C4-2B (cell line): ENCODE results near the gene PIH1D1.

ENCODE experiments used
- H3K27ac ChIP-seq: fragments of 450-650 bp; 2 replicates; pipeline ENCODE4 v1.5.1; 2017
- ZFX ChIP-seq: fragments of 450-650 bp; IDR thresholded peaks from 2 replicates; pipeline ENCODE4 v1.6.1; 2017
- TF ChIP-seq, protein P1 (sequence below): fragments of 450-650 bp; conservative IDR thresholded peaks from 2 replicates; pipeline ENCODE4 v1.5.1; 2017; ENCODE audit warnings: mild to moderate bottlenecking

The PIH1D1 gene

DNA sequence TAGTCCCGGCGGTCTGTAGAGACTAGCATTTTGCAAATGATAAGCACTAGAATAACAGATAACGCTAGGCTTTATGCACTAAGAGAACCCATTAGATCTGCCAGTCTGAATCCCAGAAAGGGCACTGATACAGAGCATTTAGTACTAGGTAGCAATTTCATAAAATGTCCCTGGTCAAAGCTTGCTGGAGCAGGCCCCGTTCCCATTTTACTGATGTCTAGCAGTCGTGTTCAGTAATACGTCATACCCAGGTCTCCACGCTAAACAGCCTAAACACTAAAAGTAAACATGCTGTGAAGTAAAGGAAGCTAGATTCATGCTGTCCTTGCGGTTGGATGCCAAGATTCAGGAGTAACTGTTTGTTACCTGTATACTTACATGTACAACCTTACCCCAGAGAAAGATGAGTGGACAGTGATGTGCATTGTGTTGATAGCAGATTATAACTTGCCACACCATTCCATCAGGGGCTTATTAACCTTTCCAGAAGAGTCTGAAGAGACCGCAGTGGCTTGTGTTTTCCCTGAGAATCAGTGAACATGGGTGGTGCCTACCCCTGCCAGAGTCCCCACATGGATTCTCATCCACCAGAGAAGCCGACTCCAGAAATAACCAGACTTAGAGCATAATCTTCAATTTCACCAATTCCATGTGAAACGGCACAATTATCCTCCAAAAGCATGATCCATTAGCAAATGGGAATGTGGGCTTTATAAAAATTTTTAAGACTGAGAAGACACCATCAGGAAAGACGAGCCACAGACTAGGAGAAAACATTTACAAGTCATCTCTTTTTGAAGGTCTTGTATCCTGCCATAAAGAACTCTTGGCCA, 41.2 kb upstream of the PIH1D1 start:
- H3K27ac ChIP-seq = no peak overlapping the region
- TF ChIP-seq ZFX = no peak
- TF ChIP-seq, protein P1, sequence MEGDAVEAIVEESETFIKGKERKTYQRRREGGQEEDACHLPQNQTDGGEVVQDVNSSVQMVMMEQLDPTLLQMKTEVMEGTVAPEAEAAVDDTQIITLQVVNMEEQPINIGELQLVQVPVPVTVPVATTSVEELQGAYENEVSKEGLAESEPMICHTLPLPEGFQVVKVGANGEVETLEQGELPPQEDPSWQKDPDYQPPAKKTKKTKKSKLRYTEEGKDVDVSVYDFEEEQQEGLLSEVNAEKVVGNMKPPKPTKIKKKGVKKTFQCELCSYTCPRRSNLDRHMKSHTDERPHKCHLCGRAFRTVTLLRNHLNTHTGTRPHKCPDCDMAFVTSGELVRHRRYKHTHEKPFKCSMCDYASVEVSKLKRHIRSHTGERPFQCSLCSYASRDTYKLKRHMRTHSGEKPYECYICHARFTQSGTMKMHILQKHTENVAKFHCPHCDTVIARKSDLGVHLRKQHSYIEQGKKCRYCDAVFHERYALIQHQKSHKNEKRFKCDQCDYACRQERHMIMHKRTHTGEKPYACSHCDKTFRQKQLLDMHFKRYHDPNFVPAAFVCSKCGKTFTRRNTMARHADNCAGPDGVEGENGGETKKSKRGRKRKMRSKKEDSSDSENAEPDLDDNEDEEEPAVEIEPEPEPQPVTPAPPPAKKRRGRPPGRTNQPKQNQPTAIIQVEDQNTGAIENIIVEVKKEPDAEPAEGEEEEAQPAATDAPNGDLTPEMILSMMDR = no peak

DNA sequence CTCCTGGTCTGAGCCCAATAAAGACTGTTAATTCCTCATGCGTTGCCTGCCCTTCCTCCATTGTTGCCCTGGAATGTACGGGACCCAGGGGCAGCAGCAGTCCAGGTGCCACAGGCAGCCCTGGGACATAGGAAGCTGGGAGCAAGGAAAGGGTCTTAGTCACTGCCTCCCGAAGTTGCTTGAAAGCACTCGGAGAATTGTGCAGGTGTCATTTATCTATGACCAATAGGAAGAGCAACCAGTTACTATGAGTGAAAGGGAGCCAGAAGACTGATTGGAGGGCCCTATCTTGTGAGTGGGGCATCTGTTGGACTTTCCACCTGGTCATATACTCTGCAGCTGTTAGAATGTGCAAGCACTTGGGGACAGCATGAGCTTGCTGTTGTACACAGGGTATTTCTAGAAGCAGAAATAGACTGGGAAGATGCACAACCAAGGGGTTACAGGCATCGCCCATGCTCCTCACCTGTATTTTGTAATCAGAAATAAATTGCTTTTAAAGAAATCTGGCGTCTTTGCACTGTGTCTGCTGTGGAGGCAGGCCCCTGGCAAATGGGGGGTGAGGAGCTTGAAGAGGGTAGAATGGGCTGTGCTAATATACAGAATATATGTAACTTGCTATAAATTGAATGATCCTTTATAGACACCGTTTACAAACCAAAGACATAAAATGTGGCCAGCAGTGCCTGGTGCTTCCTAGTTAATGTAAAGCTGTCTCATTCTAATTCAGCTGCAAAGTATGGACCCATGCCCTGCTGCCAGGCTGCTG, 40.4 kb upstream of the PIH1D1 start:
- TF ChIP-seq, protein P1 = no peak
- no peak for TF ChIP-seq ZFX
- H3K27ac ChIP-seq = peak overlapping the region; percentile 97; the same call in 1 of the 2 replicates

DNA sequence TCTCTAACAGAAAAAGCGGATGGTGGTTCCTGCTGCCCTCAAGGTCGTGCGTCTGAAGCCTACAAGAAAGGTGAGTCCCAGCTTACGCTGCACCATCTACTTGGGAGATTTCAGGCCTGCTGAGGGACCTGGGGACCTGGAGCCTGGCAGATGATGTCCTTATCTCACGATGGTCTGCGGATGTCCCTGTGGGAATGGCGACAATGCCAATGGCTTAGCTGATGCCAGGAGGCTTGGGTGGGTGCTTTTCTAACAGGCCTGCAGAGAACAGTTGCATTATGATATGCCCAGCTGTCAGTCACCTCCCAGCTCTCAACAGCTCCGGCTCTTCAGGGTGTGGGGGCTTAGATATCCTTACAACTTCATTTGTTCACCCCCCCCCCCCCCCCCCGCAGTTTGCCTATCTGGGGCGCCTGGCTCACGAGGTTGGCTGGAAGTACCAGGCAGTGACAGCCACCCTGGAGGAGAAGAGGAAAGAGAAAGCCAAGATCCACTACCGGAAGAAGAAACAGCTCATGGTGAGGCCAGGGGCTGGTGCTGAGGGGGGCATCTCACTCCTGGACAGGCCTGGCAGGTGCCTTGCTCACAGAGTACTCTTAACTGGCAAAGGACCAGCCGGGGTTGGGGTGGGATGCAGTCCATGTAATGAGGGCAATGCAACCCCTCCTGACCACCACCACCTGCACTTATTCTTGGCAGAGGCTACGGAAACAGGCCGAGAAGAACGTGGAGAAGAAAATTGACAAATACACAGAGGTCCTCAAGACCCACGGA, 39.6 kb upstream of the PIH1D1 start:
- peak overlapping the region; percentile 97 for H3K27ac ChIP-seq
- no peak for TF ChIP-seq ZFX
- TF ChIP-seq, protein P1 = no peak

DNA sequence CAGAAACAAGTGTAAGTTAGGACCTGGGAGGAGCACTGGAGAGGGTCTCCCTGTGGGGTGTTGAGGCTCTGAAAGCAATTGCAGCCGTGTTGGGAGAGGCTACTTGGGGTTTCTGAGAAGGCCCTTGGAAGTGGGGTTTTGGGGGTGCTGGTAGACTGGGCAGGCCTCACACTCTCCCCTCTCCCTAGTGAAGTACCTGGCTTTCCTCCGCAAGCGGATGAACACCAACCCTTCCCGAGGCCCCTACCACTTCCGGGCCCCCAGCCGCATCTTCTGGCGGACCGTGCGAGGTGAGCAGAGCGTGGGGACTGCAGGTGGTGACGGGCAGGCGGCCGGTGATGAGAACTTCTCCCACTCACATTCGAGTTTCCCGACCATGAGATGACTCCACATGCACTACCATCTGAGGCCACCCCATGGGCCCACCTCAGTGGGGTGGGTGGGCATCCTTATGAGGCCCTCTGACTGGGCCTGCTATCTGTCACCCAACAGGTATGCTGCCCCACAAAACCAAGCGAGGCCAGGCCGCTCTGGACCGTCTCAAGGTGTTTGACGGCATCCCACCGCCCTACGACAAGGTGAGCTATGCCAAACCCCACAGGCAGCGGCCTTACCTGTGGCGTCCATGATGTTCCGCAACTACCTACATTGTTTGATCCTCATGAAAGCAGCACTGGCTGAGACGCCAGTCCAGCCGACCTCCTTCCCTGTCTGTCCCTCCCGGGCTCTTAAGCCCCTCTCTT, 38.8 kb upstream of the PIH1D1 start:
- H3K27ac ChIP-seq = peak overlapping the region; percentile 97
- TF ChIP-seq, protein P1 = no peak
- TF ChIP-seq ZFX = no peak

DNA sequence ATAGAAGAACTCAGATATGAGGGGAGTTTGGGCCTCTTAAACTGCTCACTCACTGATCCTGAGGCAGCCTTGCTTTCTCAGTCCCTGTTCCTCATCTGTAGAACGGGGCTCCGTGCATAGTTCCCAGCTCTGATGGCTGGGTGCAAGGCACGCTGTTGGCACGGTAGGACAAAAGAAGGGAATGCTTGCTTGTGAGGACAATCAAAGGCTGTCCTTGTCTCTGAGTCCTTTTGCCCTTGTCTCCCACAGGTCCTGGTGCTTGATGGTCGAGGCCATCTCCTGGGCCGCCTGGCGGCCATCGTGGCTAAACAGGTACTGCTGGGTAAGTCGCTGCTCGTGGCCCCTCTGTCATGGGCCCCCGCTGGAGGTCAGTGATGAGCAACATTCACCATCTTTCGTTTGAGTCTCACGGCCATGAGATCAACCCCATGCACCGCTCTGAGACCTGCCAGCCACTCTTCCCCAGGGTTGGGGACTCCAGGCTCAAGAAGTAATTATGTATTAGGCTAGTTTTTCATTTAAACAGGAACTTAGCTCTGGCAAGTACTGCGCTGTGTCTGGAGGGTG, 38.1 kb upstream of the PIH1D1 start:
- TF ChIP-seq, protein P1 = no peak
- TF ChIP-seq ZFX = no peak
- peak overlapping the region; percentile 97 for H3K27ac ChIP-seq

DNA sequence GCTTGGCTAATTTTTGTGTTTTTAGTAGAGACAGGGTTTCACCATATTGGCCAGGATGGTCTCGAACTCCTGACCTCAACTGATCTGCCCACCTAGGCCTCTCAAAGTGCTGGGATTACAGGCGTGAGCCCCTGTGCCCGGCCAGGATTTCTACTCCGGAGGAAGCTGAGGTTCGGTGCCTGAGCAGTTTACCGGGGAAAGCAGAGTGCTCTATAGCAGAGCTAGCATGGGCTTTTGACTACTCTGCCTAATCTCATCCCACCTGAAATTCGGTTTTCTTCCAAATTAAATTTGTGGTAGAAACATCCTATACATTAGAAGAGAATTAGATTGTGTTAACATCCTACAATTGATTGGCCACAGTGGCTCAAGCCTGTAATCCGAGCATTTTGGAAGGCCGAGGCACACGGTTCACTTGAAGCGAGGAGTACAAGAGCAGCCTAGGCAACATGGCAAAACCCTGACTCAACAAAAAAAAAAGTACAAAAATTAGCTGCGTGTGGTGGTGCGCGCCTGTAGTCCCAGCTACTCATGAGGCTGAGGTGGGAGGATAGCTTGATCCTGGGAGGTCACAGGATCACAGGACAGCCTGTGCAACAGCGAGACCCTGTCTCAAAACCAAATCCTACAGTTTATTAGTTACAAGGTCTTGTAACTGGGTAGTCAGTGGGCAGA, 37.4 kb upstream of the PIH1D1 start:
- no peak for TF ChIP-seq ZFX
- TF ChIP-seq, protein P1 = no peak

More for the DNA sequence above, 37.4 kb upstream of the PIH1D1 start:
- H3K27ac ChIP-seq = peak overlapping the region; percentile 97
